ENCODE data around the gene KIAA1217. TPM values are rescaled to one million over a fixed set of nuclear protein-coding genes. Genes with fewer than 3 reads are reported as not detected.
A peak's percentile ranks its signal among the peaks of the same experiment; 100 is the strongest.

Gene KIAA1217
- total RNA-seq, 1 experiment from 2014 or later: 18.6 TPM

DNA sequence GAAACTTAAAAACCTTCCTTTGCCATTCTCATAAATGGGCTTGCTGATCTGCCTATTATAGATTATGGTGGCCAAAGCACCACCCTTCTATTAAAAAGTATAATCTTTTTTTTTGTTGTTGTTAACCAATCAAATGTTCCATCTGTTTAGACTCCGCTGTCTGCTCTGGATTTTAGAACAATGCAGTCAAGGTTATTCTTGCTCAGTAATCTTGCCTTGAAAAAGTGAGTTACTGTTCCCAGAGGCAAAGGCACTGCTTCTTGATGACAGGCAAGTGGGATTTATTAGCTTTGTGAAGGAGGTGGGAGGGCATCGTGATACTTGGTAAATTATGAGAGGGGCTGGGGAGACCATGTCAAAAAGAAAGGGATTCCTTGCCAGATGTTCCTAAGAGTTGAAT is 143.5 kb downstream of the KIAA1217 start:
- Mint-ChIP-seq H3K4me1 (peaks cover 54 to 71% of the 10 kb centered on the region in 2 experiments), H3K4me3 (no peak overlapping the region), H3K36me3 (ENCODE audit: insufficient read depth in 1 of 3, low read depth in 3 of 3) (no peaks in the 10 kb centered on the region; a peak in 1 of 7 replicates), H3K27me3 (ENCODE audit: low read depth) (no peaks in the 10 kb centered on the region), H3K9me3 (no peaks in the 10 kb centered on the region), H3K27ac (peak overlapping the region in 1 of 3 experiments; percentile 8; a peak in 1 of 7 replicates)
- H3T11ph ChIP-seq (ENCODE audit: low read length): no peak overlapping the region
- no peak overlapping the region for H3K4me2 ChIP-seq (ENCODE audit: insufficient read depth, insufficient read length, low read length)
- H2AFZ ChIP-seq (ENCODE audit: low read length): no peak overlapping the region
- H2AK5ac ChIP-seq (ENCODE audit: insufficient read length, low read length): no peak overlapping the region
- H3K9ac ChIP-seq (ENCODE audit: extremely low read depth, insufficient read length, low read length): no peak overlapping the region
- H2BK5ac ChIP-seq (ENCODE audit: insufficient read length, low read length): no peak overlapping the region
- DNase-seq: no peak
- H3K56ac ChIP-seq (ENCODE audit: insufficient read length, low read depth, low read length): no peak overlapping the region
- H2BK120ac ChIP-seq (ENCODE audit: low read depth, low read length, poor library complexity, severe bottlenecking): no peak overlapping the region
- no peaks in the 10 kb centered on the region for H3K79me1 ChIP-seq (ENCODE audit: insufficient read depth, low read depth, low read length, poor library complexity, severe bottlenecking)
- H4K5ac ChIP-seq (ENCODE audit: insufficient read length, low read depth, low read length): no peak overlapping the region
- no peak overlapping the region for H3K27ac ChIP-seq (ENCODE audit: insufficient read length, low read depth, low read length)
- no peaks in the 10 kb centered on the region; the same call in 1 of the 2 replicates for H3K4me1 ChIP-seq (ENCODE audit: insufficient read depth, low read length)
- WGBS (ENCODE audit: extremely low coverage, insufficient read length, low lambda C conversion rate): no CpG with 5 or more reads among the region's 2 CpGs
- H3K23ac ChIP-seq (ENCODE audit: insufficient read length, low read depth, low read length): no peak overlapping the region
- no peaks in the 10 kb centered on the region for H3K79me2 ChIP-seq (ENCODE audit: insufficient read depth, low read length)
- TF ChIP-seq, protein P1, sequence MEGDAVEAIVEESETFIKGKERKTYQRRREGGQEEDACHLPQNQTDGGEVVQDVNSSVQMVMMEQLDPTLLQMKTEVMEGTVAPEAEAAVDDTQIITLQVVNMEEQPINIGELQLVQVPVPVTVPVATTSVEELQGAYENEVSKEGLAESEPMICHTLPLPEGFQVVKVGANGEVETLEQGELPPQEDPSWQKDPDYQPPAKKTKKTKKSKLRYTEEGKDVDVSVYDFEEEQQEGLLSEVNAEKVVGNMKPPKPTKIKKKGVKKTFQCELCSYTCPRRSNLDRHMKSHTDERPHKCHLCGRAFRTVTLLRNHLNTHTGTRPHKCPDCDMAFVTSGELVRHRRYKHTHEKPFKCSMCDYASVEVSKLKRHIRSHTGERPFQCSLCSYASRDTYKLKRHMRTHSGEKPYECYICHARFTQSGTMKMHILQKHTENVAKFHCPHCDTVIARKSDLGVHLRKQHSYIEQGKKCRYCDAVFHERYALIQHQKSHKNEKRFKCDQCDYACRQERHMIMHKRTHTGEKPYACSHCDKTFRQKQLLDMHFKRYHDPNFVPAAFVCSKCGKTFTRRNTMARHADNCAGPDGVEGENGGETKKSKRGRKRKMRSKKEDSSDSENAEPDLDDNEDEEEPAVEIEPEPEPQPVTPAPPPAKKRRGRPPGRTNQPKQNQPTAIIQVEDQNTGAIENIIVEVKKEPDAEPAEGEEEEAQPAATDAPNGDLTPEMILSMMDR (conservative IDR thresholded peaks at IDR 0.05): no peak
- no peak overlapping the region for H3K14ac ChIP-seq (ENCODE audit: insufficient read depth, low read length)
- H3K9me3 ChIP-seq (ENCODE audit: control insufficient read depth, low read depth, low read length): no peaks in the 10 kb centered on the region
- H3K18ac ChIP-seq (ENCODE audit: insufficient read length, low read depth, low read length): no peak overlapping the region
- no peaks in the 10 kb centered on the region for H3K23me2 ChIP-seq (ENCODE audit: insufficient read length, low read depth, low read length, poor library complexity, severe bottlenecking)
- no peak overlapping the region for H3K4ac ChIP-seq (ENCODE audit: low read depth, low read length)
- H2BK20ac ChIP-seq (ENCODE audit: low read depth, low read length, poor library complexity, severe bottlenecking): no peak overlapping the region
- no peak overlapping the region for H2BK12ac ChIP-seq (ENCODE audit: insufficient read length, low read depth, low read length)
- no peak overlapping the region for H4K8ac ChIP-seq (replicated peaks; ENCODE audit: insufficient read length, low read depth, low read length)
- H2BK15ac ChIP-seq (ENCODE audit: low read depth, low read length): no peak overlapping the region
- no peaks in the 10 kb centered on the region for H3K27me3 ChIP-seq (ENCODE audit: insufficient read depth, low read length)
- H4K91ac ChIP-seq (ENCODE audit: insufficient read length, low read depth, low read length): no peak overlapping the region
- no peaks in the 10 kb centered on the region for H4K20me1 ChIP-seq (ENCODE audit: control insufficient read depth, insufficient read depth, insufficient read length)

Data from H9 (cell line).